ENCODE results near the gene TRAPPC10. TPM values are rescaled to one million over a fixed set of nuclear protein-coding genes. Genes with fewer than 3 reads are reported as not detected.
A peak's percentile ranks its signal among the peaks of the same experiment; 100 is the strongest.

Gene TRAPPC10
- total and polyA plus RNA-seq, 2 experiments from 2014 or later: 12.9 to 16.6 TPM

DNA sequence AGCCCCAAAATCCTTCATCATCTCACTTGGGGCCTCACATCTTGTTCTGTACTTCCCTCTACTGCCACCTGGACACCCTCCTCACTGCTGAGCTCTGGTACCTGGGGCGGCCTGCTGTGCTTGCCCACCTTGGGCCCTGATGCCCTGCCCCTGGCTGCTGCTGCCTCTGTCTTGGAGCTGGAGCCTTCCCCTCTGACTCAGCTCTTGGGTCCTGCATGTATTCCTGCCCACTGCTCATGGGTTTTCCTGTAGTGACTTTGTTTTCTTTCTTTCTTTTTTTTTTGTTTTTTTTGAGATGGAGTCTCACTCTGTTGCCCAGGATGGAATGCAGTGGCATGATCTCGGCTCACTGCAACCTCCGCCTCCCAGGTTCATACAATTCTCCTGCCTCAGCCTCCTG, 37.5 kb downstream of the TRAPPC10 start:
- H3K79me2 ChIP-seq: peaks cover 57% of the 10 kb centered on the region
- no peaks in the 10 kb centered on the region for H3K9me3 ChIP-seq (ENCODE audit: low read depth)
- DNase-seq (ENCODE audit: low spot score): no peak
- H4K20me1 ChIP-seq (ENCODE audit: insufficient read depth, poor library complexity, severe bottlenecking): no peaks in the 10 kb centered on the region
- no peak overlapping the region for H2AFZ ChIP-seq
- no peaks in the 10 kb centered on the region for H3K9me2 ChIP-seq (replicated peaks; ENCODE audit: insufficient read depth)
- 94% methylated on average over 3 of the region's 3 CpGs for WGBS (ENCODE audit: low lambda C conversion rate, missing lambda C conversion rate)
- peaks cover 7% of the 10 kb centered on the region for H3K4me1 ChIP-seq (ENCODE audit: insufficient read depth)
- no peak overlapping the region for H3K27ac ChIP-seq
- no peak overlapping the region for H3K4me2 ChIP-seq
- H3K36me3 ChIP-seq (replicated peaks; ENCODE audit: insufficient read depth, low read depth): no peaks in the 10 kb centered on the region
- TF ChIP-seq, protein P1, sequence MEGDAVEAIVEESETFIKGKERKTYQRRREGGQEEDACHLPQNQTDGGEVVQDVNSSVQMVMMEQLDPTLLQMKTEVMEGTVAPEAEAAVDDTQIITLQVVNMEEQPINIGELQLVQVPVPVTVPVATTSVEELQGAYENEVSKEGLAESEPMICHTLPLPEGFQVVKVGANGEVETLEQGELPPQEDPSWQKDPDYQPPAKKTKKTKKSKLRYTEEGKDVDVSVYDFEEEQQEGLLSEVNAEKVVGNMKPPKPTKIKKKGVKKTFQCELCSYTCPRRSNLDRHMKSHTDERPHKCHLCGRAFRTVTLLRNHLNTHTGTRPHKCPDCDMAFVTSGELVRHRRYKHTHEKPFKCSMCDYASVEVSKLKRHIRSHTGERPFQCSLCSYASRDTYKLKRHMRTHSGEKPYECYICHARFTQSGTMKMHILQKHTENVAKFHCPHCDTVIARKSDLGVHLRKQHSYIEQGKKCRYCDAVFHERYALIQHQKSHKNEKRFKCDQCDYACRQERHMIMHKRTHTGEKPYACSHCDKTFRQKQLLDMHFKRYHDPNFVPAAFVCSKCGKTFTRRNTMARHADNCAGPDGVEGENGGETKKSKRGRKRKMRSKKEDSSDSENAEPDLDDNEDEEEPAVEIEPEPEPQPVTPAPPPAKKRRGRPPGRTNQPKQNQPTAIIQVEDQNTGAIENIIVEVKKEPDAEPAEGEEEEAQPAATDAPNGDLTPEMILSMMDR (IDR thresholded peaks at IDR 0.05; ENCODE audit: poor library complexity): no peak
- TF ChIP-seq EZH2 (IDR thresholded peaks at IDR 0.05; ENCODE audit: borderline replicate concordance) (no peak), EZH2phosphoT487 (IDR thresholded peaks at IDR 0.05; ENCODE audit: low read depth, severe bottlenecking, unreplicated experiment) (no peak)
- no peaks in the 10 kb centered on the region for H3K27me3 ChIP-seq
- H3K4me3 ChIP-seq: no peak overlapping the region

DNA sequence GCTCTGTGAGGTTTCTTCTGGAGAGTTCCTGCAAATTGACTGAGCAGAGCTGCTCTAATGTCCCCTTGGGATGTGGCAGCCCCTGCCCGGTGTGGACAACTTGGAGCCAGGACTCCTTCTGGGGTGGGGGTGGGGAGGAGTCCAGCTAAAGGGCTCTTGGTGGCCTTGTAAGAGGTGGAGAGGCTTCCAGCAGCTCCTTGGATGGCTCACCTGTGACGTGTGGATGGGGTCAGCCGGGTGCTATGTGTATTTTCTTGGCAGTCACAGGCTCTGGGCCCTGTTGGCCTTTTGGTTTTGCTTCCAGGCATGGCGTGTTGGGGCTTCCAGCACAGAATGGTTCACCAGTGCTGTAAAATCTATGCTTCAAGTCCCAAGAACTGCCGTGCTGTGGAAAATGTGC, 38.2 kb downstream of the TRAPPC10 start:
- Histone ChIP-seq H3K79me2 (peaks cover 55% of the 10 kb centered on the region), H3K4me3 (no peak overlapping the region), H2AFZ (no peak overlapping the region), H3K9me3 (ENCODE audit: low read depth) (no peaks in the 10 kb centered on the region), H3K9me2 (replicated peaks; ENCODE audit: insufficient read depth) (no peaks in the 10 kb centered on the region), H3K36me3 (replicated peaks; ENCODE audit: insufficient read depth, low read depth) (no peaks in the 10 kb centered on the region), H3K27ac (no peak overlapping the region), H3K4me1 (ENCODE audit: insufficient read depth) (peaks cover 7% of the 10 kb centered on the region), H3K4me2 (no peak overlapping the region), H4K20me1 (ENCODE audit: insufficient read depth, poor library complexity, severe bottlenecking) (no peaks in the 10 kb centered on the region), H3K27me3 (no peaks in the 10 kb centered on the region)
- DNase-seq (ENCODE audit: low spot score): no peak
- TF ChIP-seq, protein P1 (IDR thresholded peaks at IDR 0.05; ENCODE audit: poor library complexity): no peak
- 97% methylated on average over 5 of the region's 5 CpGs for WGBS (ENCODE audit: low lambda C conversion rate, missing lambda C conversion rate)

DNA sequence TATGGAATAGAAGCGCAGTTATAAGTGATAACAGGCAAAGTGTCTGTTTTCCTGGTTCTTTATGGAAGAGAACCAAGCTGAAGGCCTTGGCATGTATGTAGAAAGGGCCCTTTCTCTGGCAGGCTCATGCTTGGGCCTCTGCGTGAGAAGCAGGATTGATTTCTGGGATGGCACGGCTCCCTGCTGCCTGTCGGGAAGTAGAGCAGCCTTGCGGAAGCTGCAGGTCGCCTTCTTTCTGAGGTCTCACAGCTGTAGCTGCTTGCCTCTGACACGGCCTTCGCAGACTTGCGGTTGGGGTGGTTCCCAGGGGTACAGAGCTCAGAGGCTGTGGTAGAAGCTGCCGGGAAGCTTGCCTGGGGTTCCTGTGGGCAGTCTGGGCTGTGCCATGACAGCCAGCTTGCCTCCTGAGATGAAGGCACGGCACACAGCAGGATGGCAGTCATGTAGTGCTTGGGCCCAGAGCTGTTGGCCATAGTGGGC, 39.4 kb downstream of the TRAPPC10 start:
- WGBS (ENCODE audit: low lambda C conversion rate, missing lambda C conversion rate): 92% methylated on average over 11 of the region's 11 CpGs
- Histone ChIP-seq H3K4me2 (no peak overlapping the region), H3K9me2 (replicated peaks; ENCODE audit: insufficient read depth) (no peaks in the 10 kb centered on the region), H3K27ac (peak overlapping the region; percentile 37), H3K9me3 (ENCODE audit: low read depth) (no peaks in the 10 kb centered on the region), H4K20me1 (ENCODE audit: insufficient read depth, poor library complexity, severe bottlenecking) (no peaks in the 10 kb centered on the region), H2AFZ (no peak overlapping the region), H3K4me3 (no peak overlapping the region), H3K27me3 (no peaks in the 10 kb centered on the region), H3K4me1 (ENCODE audit: insufficient read depth) (peaks cover 7% of the 10 kb centered on the region), H3K36me3 (replicated peaks; ENCODE audit: insufficient read depth, low read depth) (no peaks in the 10 kb centered on the region), H3K79me2 (peaks cover 49% of the 10 kb centered on the region)
- no peak for DNase-seq (ENCODE audit: low spot score)
- TF ChIP-seq EZH2phosphoT487 (IDR thresholded peaks at IDR 0.05; ENCODE audit: low read depth, severe bottlenecking, unreplicated experiment) (no peak), EZH2 (IDR thresholded peaks at IDR 0.05; ENCODE audit: borderline replicate concordance) (no peak)
- TF ChIP-seq, protein P1 (IDR thresholded peaks at IDR 0.05; ENCODE audit: poor library complexity): no peak

All from hepatocyte (in vitro differentiated cells).